ELF-1 (cell line): ENCODE data around the gene PI4K2B.
"Not testable (repeated sequence)": the region's sequence is repeated elsewhere in the genome, so short reads cannot be mapped to it uniquely, and the experiment has no call there.

ENCODE experiments used
- DNase-seq: peaks from one replicate; pipeline ENCODE4 v3.0.0-alpha.2; 2016; ENCODE audit warnings: low read depth, low spot score

Gene PI4K2B

DNA sequence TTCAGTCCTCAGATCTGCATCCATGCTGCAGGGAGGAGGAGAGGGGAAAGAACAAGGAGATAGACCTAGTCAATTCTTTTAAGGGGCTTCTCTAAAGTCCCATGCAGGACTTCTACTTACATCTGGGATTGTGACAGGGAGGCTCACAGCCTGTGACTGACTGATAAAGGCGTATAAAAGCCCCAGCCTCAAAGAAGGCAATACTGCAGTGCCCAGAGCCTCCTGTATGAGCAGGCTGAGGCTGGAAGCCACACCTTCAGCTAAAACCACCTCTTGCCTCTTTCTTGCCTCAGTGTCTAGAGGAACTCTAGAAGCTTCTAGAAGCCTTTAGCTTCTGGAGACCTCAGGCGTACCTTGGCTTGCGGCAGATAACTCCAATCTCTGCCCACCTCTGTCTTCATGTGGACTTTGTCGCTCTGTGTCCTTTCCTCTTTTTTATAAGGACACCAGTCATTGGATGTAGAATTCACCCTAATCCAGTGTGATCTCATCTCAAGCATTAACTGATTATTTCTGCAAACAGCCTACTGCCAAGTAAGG, 72.8 kb downstream of the PI4K2B start:
- DNase-seq = no peak

DNA sequence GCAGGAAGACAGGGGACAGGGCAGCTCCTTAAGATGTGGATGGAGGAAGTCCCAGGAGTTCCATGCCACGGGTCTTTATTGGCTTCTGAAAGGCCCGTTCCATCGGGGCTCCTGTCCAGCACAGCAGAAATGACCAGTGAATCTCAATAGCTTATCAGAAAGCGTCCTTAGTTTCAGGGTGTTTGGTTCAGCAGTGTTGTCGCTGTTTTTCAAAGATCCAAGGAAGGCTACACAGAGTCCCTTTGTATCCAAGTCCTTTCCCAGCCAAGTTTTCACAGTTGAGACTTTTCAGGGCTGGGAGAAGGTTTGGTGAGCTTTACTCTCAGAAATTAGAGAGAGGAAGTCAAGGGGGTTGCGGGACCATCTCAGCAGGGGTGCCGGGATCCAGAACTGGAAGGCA, 73.8 kb downstream of the PI4K2B start:
- no peak for DNase-seq

DNA sequence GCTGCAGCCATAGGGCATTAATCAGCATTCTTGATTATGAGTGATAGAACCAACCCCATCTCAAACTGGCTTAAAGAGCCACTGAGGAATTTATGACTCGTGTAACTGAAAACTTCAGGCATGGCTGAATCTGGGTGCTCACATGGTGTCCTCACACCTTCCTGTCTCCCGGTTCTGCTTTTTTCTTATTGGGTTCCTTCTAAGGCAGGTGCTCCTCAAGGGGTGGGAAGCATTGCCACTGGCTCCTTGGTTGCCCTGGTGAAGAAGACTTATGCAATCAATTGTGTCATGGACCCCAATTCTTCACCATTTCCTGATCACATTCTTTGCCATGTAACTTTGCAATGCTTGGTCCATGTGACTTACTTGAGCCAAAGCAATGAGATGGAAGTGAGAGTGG, 74.5 kb downstream of the PI4K2B start:
- no peak for DNase-seq

- DNase-seq = no peak
Observed at GRCh38 chr4:25308761-25309160, 74.9 kb downstream of the PI4K2B start.

GRCh38 chr4:25310066-25310802, 76.4 kb downstream of the PI4K2B start:
- no peak for DNase-seq

GRCh38 chr4:25310803-25311166, 77.0 kb downstream of the PI4K2B start:
- DNase-seq = no peak

GRCh38 chr4:25312496-25313200, 78.8 kb downstream of the PI4K2B start, which contains the start of gene ZCCHC4:
TSS of gene ZCCHC4 (plus strand) at chr4:25312774. CDS start at chr4:25312810, 36 bp downstream.
- peak; percentile 96 for DNase-seq

GRCh38 chr4:25313201-25313895, 79.5 kb downstream of the PI4K2B start:
- DNase-seq = peak; percentile 30

- no peak for DNase-seq
Observed at GRCh38 chr4:25320336-25320735, 86.5 kb downstream of the PI4K2B start.

DNA sequence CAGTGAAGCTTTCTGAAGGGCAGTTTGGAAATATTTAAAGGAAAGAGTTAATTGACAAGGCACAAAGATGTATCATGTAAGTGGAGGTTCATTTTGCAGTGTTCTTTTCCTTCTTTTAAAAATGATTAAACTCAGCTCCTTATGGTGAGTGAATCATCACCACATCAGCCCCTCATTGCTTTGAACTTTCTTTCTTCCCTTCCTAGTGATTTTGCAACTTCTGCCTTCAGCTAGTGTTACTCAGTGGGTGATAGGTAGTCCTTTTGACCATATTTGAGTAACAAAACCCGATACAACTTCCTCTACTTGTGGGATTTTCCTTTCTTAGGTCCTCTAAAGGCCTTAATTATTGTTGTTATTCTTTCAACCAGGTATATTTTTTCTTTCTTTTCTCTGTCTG, 86.9 kb downstream of the PI4K2B start:
- no peak for DNase-seq

GRCh38 chr4:25321703-25322102, 87.9 kb downstream of the PI4K2B start:
- DNase-seq = no peak

DNA sequence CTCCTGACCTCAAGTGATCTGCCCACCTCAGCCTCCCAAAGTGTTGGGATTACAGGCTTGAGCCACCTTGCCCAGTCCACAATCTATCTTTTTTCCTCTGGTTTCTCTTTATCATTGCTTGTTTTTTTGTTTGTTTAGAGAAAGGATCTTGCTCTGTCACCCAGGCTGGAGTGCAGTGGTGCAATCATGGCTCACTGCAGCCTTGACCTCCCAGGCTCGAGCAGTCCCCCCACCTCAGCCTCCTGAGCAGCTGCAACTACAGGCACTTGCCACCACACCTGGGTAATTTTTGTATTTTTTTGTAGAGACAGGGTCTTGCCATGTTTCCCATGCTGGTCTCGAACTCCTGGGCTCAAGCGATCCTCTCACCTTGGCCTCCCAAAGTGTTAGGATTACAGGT, 94.6 kb downstream of the PI4K2B start:
- not testable (repeated sequence) for DNase-seq
